ENCODE measurements around the gene PPM1B.

- no peak for TF ChIP-seq SIX5 (IDR thresholded peaks at IDR 0.05; ENCODE audit: low read depth, low read length, severe bottlenecking)
- no peak for TF ChIP-seq JUNB (IDR thresholded peaks at IDR 0.05)
- TF ChIP-seq ZZZ3 (IDR thresholded peaks at IDR 0.05; ENCODE audit: control insufficient read depth, insufficient read length, low read depth): no peak
- TF ChIP-seq NRF1 (conservative IDR thresholded peaks at IDR 0.05; ENCODE audit: low read depth, low read length): no peak
- TF ChIP-seq TAF1 (IDR thresholded peaks at IDR 0.05; ENCODE audit: borderline replicate concordance, low read depth, low read length): no peak
- no peak for TF ChIP-seq HDAC6 (IDR thresholded peaks at IDR 0.05; ENCODE audit: unreplicated experiment)
- no peak for TF ChIP-seq CTCF (IDR thresholded peaks at IDR 0.05 in 2 of 3, conservative IDR thresholded peaks at IDR 0.05 in 1 of 3; ENCODE audit: control insufficient read depth in 2 of 3, extremely low read depth in 1 of 3, insufficient read depth in 1 of 3, low read depth in 3 of 3, low read length in 3 of 3)
- TF ChIP-seq POLR2A (IDR thresholded peaks at IDR 0.05; ENCODE audit: low read depth, low read length): no peak
- TF ChIP-seq RAD21 (IDR thresholded peaks at IDR 0.05; ENCODE audit: insufficient read depth, low read depth, low read length): no peak
- TF ChIP-seq FOS (IDR thresholded peaks at IDR 0.05; ENCODE audit: borderline replicate concordance, extremely low read depth, insufficient read length): no peak
- no peak for TF ChIP-seq KDM1A (IDR thresholded peaks at IDR 0.05; ENCODE audit: borderline replicate concordance)
- no peak for TF ChIP-seq TCF7 (IDR thresholded peaks at IDR 0.05; ENCODE audit: borderline replicate concordance)
- no peak for TF ChIP-seq TBL1XR1 (IDR thresholded peaks at IDR 0.05; ENCODE audit: low read depth, low read length)
Observed at GRCh38 chr2:44242904-44243303, 74.2 kb downstream of the PPM1B start.

Data from GM12878 (cell line).